DOHH2 (cell line): ENCODE measurements around the gene TIMM23.

Experiments
- H3F3A ChIP-seq: fragments of 200-600 bp; sonication (generic), shearing (Covaris generic); 2 replicates; pipeline ENCODE4 v1.6.0; 2016; ENCODE audit warnings: antibody characterized with exemption, mild to moderate bottlenecking; ENCODE audit not compliant: control insufficient read depth, insufficient read depth
- H3K27ac ChIP-seq: fragments of 200-600 bp; sonication (generic); 2 replicates; pipeline ENCODE4 v1.5.1; 2014; ENCODE audit warnings: low read depth, mild to moderate bottlenecking, low read length, moderate library complexity
- H3K27me3 ChIP-seq: fragments of 200-600 bp; sonication (generic); 2 replicates; pipeline ENCODE4 v1.6.1; 2014; ENCODE audit warnings: mild to moderate bottlenecking, low read length, mixed read lengths; ENCODE audit not compliant: control insufficient read depth
- H3K36me3 ChIP-seq: fragments of 200-600 bp; sonication (generic); 2 replicates; pipeline ENCODE4 v1.6.1; 2014; ENCODE audit warnings: mild to moderate bottlenecking, low read length, moderate library complexity, mixed read lengths; ENCODE audit not compliant: control insufficient read depth
- H3K4me1 ChIP-seq: fragments of 200-600 bp; sonication (generic); 2 replicates; pipeline ENCODE4 v1.6.1; 2014; ENCODE audit warnings: mild to moderate bottlenecking, low read length, mixed read lengths; ENCODE audit not compliant: control insufficient read depth
- H3K4me2 ChIP-seq: fragments of 200-600 bp; sonication (generic); 2 replicates; pipeline ENCODE4 v1.6.0; 2014; ENCODE audit warnings: mild to moderate bottlenecking, low read length, moderate library complexity
- H3K4me3 ChIP-seq: fragments of 200-600 bp; sonication (generic); 2 replicates; pipeline ENCODE4 v1.5.1; 2014; ENCODE audit warnings: mild to moderate bottlenecking, low read length, mixed read lengths
- H3K79me2 ChIP-seq: fragments of 200-600 bp; sonication (generic); 2 replicates; pipeline ENCODE4 v1.6.1; 2014; ENCODE audit warnings: mild to moderate bottlenecking, low read length, mixed read lengths; ENCODE audit not compliant: control insufficient read depth
- H3K9me2 ChIP-seq: fragments of 200-600 bp; sonication (generic); replicated peaks from 2 replicates; pipeline ENCODE4 v1.6.1; 2014; ENCODE audit warnings: mild to moderate bottlenecking, low read length, mixed read lengths; ENCODE audit not compliant: control insufficient read depth
- H3K9me3 ChIP-seq: fragments of 200-600 bp; sonication (generic); 2 replicates; pipeline ENCODE4 v1.6.1; 2014; ENCODE audit warnings: antibody characterized with exemption, low read length, mixed read lengths; ENCODE audit not compliant: control insufficient read depth, insufficient read depth
- H4K20me1 ChIP-seq: fragments of 200-600 bp; sonication (generic); 2 replicates; pipeline ENCODE4 v1.6.0; 2014; ENCODE audit warnings: low read depth, mild to moderate bottlenecking, antibody characterized with exemption, low read length, moderate library complexity; ENCODE audit not compliant: control insufficient read depth, insufficient read depth
- CTCF ChIP-seq: fragments of 200-600 bp; sonication (generic); IDR thresholded peaks from one replicate; pipeline ENCODE4 v1.5.1; 2014; ENCODE audit warnings: antibody characterized with exemption, mild to moderate bottlenecking, low read depth, low read length; ENCODE audit not compliant: poor library complexity, severe bottlenecking
- EZH2phosphoT487 ChIP-seq: fragments of 200-600 bp; sonication (generic); IDR thresholded peaks from 2 replicates; pipeline ENCODE4 v1.6.1; 2017; ENCODE audit warnings: borderline replicate concordance, mild to moderate bottlenecking, antibody characterized with exemption, low read length, moderate library complexity, mixed read lengths

Gene TIMM23

GRCh38 chr10:46017733-46018132 is 45.4 kb downstream of the TIMM23 start:
- H3K4me3 ChIP-seq = no peak overlapping the region
- no peaks in the 10 kb centered on the region for H3K9me2 ChIP-seq
- H3K27ac ChIP-seq = no peak overlapping the region
- no peaks in the 10 kb centered on the region for H3K27me3 ChIP-seq
- H3K9me3 ChIP-seq = no peaks in the 10 kb centered on the region
- peaks cover 88% of the 10 kb centered on the region for H3K79me2 ChIP-seq
- peaks cover 34% of the 10 kb centered on the region for H3K4me1 ChIP-seq
- no peak for TF ChIP-seq EZH2phosphoT487
- no peak for TF ChIP-seq CTCF
- no peaks in the 10 kb centered on the region; the same call in 1 of the 2 replicates for H3F3A ChIP-seq
- H3K4me2 ChIP-seq = no peak overlapping the region
- peaks cover 32% of the 10 kb centered on the region for H4K20me1 ChIP-seq
- H3K36me3 ChIP-seq = peaks cover 67% of the 10 kb centered on the region

- Histone ChIP-seq H3K9me2 (no peaks in the 10 kb centered on the region), H3K9me3 (no peaks in the 10 kb centered on the region), H3K36me3 (peaks cover 62% of the 10 kb centered on the region), H3K27me3 (no peaks in the 10 kb centered on the region), H3K4me2 (0 out of 2 replicates have a peak overlapping the region, but pooled peaks have one; percentile 7), H3K79me2 (peaks cover 95% of the 10 kb centered on the region), H3K4me3 (no peak overlapping the region), H4K20me1 (peaks cover 38% of the 10 kb centered on the region), H3K27ac (no peak overlapping the region), H3K4me1 (peaks cover 40% of the 10 kb centered on the region), H3F3A (no peaks in the 10 kb centered on the region; the same call in 1 of the 2 replicates)
- TF ChIP-seq CTCF (no peak), EZH2phosphoT487 (no peak)
Observed at GRCh38 chr10:46018453-46019176, 46.3 kb downstream of the TIMM23 start.

GRCh38 chr10:46019177-46019528 is 46.9 kb downstream of the TIMM23 start:
- H3K9me3 ChIP-seq = no peaks in the 10 kb centered on the region
- peaks cover 44% of the 10 kb centered on the region for H3K4me1 ChIP-seq
- peaks cover 100% of the 10 kb centered on the region for H3K79me2 ChIP-seq
- peak overlapping the region; percentile 7; the same call in 1 of the 2 replicates for H3K4me2 ChIP-seq
- TF ChIP-seq EZH2phosphoT487 (no peak), CTCF (no peak)
- no peak overlapping the region for H3K4me3 ChIP-seq
- peaks cover 62% of the 10 kb centered on the region for H3K36me3 ChIP-seq
- no peaks in the 10 kb centered on the region; the same call in 1 of the 2 replicates for H3F3A ChIP-seq
- H4K20me1 ChIP-seq = peaks cover 38% of the 10 kb centered on the region
- H3K27me3 ChIP-seq = no peaks in the 10 kb centered on the region
- no peak overlapping the region for H3K27ac ChIP-seq
- no peaks in the 10 kb centered on the region for H3K9me2 ChIP-seq
